DMS79 treated with DMSO at 0.1 percent for 48 hours (cell line): ENCODE measurements around the gene RCCD1.

Experiments
- DNase-seq: peaks from one replicate; lab custom pipeline; 2025; lab: John Stamatoyannopoulos, UW

RCCD1 gene

GRCh38 chr15:90966262-90966661 lies 11.6 kb downstream of the RCCD1 start:
- no peak for DNase-seq

GRCh38 chr15:90967206-90967605 lies 12.5 kb downstream of the RCCD1 start:
- DNase-seq, result no peak

DNA sequence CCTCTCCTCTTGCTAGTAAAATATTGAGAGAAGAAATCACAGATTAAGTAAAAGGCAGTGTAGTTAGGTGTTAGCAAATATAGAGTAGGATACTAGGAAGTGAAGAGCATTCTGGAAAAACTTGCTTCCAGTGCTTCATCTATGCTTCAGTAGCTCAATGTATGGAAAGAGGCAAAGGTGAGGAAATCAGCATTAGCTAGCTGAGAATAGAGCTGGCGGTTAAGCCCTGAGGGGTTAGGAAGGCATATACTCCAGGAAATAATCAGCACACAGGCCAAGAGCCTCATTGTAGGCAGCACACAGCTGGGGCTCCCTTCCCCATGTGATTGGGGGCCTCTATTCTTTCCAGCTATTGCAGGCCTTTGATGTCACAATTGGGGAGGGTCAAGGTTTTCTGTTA lies 13.8 kb downstream of the RCCD1 start:
- DNase-seq, result no peak

DNA sequence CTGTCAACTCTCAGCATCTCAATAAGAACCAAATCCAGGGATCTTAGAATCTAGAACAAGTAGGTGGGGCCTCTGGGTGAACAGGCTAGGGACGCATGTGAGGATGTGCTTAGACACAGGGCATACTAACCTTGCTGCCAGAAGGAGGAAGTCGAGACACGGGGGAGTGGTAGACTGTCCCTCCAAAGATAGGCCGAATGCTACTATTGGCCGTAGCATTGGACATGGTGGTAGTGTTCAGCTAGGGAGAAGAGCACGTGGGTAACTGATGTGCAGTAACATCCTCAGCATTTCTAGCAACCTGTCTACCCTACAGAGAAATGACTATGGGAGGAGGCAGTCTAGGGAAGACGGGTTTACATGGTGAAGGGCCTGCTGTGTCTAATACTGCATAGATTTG lies 15.6 kb downstream of the RCCD1 start:
- DNase-seq, result no peak

DNA sequence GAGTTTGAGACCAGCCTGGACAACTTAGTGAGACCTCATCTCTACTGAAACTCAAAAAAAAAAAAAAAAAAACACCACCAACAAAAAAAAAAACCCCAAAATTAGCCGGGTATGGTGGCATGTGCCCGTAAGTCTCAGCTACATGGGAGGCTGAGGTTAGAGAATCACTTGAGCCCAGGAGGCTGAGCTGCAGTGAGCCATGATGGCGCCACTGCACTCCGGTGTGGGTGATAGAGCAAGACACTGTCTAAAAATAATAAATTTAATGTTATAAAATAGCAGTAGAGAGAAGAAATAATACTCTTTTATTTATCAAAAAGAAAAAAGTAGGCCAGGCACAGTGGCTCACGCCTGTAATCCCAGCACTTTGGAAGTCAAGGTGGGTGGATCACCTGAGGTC lies 17.4 kb downstream of the RCCD1 start:
- no peak for DNase-seq

GRCh38 chr15:90974216-90974615 lies 19.5 kb downstream of the RCCD1 start:
- no peak for DNase-seq

- no peak for DNase-seq
Measured at GRCh38 chr15:90979582-90979981, 24.9 kb downstream of the RCCD1 start.

DNA sequence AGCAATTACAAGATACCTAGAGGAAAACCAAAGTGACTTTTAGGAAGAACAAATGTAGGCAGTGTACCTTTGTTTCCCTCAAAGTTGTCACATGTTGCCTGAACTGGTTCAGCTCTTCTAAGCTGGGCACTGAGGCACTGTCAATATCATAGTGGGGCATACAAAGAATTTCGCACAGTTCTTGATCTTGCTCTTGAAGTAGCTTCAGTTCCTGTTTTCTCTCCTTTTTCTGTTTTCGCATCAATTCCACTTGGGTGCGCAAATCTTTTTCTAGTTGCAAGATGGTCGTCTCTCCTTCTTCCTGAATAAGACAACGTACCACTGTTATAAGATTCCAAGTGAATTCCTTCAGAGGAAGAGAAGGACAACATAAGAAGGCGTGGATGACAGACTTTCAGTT lies 27.0 kb downstream of the RCCD1 start:
- no peak for DNase-seq

DNA sequence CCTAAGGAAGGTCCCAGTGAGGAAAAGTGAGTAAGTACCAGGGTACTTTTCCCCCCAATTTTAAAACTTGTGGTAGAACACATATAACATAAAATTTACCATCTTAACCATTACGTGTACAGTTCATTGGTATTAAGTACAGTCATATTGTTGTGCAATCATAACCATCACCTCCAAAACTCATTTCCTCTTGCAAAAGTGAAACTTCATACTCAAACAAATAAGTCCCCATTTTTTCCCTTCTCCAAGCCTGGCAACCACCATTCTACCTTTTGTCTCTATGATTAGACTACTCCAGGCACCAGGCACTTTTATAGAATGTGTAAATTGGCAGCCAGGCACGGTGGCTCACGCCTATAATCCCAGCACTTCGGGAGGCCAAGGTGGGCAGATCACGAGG lies 27.5 kb downstream of the RCCD1 start:
- no peak for DNase-seq

GRCh38 chr15:90986790-90987507 lies 32.3 kb downstream of the RCCD1 start:
- no peak for DNase-seq

DNA sequence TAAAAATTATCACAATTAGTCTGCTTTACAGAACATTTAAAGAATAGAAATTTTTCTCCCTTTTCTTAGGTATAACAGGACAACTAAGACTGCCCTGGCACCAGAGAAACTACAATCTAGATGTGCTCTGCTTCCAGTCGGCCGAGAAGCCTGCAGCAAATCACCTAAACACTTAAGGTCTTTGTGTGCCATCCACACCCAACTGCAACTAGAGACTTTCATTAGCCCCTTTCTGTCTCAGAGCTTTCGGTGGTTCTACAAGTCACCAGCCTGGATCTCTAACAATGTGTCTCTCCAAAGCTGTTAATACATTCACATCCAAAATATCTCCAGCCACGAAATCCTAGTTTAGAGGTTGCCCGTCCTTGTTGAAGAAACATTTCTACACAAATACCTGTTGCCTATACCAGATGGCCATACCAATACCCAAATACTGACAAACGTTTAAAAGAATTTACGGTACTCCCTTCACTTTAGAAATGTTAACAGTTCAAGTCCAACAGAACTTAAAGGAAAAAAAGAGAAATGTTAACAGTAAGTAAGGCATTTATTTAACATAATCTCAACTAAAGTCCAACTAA lies 33.0 kb downstream of the RCCD1 start:
- DNase-seq, result peak; percentile 21

DNA sequence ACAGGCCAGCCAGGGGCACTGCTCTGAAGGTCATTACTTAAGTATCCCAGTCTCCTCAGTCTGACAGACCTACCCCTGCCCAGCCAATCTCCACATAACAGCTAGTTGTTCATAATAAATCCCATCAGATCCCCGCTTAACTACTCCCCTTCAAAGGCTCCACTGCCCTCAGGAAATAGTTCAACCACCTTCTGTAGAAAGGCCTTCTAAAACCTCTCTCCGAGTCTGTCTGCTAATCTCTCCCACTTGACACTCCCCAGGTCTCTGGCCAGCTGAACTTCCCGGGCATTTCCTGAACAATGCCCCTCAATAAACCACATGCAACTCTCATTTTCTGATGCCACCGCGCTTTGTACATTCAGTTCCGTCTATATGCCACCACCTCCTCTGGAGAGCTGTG lies 33.6 kb downstream of the RCCD1 start:
- peak; percentile 3 for DNase-seq

GRCh38 chr15:90989040-90989768 lies 34.5 kb downstream of the RCCD1 start:
- DNase-seq, result no peak

GRCh38 chr15:90990446-90990845 lies 35.8 kb downstream of the RCCD1 start:
- DNase-seq, result no peak

DNA sequence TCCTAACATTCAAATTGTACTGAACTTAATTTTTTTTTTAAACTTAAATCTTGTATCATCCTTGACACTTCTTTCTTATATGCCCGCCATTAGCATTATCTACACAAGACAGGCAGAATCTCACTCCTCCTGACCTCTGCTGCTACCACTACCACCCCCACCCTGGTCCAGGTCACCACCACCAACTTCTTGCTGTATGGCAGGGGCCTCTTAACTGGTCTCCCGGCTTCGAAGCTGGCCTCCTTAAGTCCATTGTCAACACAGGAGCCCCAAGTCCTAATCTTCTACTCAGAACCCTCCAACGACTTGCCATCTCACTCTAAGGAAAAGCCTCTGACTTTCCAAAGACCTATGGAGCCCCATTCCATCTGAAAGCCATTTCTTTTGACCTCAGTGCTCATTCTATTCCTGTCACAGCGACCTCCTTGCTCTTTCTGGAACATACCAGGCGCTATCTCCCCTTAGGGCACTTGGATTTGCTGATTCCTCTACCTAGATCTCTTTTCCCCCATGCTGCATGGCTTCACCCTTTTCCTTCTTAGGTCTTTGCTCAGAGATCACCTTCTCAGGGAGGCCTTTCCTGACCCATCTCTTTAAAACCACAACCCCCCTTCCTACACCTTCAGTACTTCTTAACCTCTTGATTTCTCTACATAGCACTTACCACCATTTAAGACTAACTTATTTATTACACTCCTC lies 37.1 kb downstream of the RCCD1 start:
- no peak for DNase-seq

DNA sequence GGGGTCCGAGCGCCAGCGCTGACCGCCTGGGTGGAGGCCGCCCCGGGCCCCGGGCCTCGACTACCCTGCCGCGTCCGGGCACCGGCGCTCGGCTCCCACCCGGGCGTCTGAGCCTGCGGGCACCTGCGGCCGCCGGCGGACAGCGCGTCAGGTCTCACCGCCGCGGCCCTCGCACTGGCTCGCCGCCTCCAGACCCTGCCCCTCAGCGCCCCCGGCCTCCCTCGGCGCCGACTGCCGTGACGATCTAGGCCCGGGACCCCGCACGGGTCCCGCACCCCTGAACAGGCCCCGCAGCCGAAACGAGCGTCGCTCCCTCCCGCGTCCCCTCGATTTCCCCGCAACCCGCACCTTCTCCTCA lies 39.4 kb downstream of the RCCD1 start:
- no peak for DNase-seq

DNA sequence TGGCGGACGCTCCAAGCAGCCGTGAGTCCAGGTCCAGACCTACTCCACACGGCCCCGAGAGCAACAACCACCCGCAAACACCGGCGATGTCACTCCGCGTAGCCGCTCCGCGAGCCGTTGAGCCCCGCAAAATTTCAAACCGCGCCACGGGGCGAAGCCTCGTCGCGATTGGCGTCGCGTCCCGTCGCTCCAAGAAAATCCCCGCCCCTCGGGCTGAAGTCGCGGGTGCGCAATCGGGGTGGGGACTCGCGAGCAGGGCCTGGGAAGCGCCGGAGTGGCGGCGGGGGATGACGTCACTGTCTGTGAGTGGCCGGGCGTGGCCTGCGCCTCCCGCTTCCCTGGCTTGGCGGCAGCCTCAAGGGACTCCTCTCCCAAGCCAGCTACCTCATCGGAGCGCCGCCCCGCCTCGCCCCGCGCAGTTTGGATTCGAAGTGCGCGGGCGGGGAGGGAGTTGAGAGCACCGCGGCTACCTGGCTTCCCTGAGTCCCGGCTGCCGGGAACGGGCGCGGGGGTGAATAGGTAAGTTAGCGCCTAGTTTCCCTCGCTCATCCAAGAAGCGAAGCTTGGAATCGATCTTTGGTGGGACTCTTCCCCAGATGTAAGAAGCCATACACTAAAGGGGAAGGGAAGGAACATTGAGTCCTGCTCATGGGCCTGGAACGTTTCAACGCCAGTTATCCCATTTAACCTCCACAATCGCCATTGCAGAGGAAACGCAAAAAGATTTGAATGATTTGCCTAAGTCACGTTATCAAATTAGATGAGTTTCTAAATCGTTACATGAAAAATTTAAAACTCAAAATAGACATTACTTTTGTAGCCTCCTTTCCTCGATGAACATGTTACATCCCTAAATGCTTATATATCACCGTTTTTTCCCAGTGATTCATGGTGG lies 40.0 kb downstream of the RCCD1 start, which contains the start of gene PRC1:
Gene PRC1, minus strand, starts transcription at position 119 of the 895 bp plus-strand sequence. Its CDS starts 118 bp downstream, at position 1.
- DNase-seq, result peak; percentile 80

DNA sequence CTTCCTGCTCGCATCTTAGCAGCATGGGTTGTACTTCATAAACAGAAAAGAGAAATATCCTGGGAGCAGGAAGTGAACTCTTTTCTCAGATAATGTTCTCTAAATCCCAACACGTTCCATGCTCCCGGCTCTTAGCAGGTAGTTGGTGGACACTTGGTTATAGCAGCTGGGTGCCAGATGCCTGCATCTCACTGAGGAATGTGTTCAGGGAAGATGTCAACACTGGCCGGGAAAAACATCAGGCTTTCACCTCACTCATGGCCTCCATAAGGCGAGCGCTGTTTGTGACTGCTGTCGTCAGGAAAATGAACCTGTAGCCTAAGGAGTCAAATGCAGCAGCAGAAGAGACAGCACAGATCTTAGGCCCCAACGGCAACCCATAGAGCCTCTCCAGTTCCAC lies 44.1 kb downstream of the RCCD1 start:
- DNase-seq, result no peak

GRCh38 chr15:91001209-91001608 lies 46.5 kb downstream of the RCCD1 start:
- DNase-seq, result no peak

DNA sequence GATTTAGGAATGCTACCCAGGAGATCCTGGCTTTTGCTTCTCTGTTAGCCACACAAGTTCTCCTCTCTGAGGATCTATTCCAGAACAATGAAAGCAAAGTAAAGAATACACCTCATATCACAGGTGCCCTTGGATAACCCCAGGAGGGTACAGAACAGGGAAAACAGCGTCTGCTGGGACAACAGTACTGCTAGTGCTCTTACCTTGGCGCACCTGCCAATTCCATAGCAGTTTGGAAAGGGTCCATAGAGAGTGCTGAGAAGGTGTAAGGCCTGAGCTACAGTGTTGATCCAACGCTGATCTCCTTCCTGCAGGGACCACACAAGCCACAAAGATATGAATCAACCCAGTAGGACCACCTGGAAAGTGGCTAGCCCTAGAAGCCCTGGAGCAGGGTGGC lies 52.6 kb downstream of the RCCD1 start:
- no peak for DNase-seq
